HK-2 (cell line): ENCODE data around the gene GDF15.

Source experiments
- DNase-seq: peaks from one replicate; pipeline ENCODE4 v3.0.0-alpha.2; 2018; ENCODE audit not compliant: unreplicated experiment

Gene GDF15

DNA sequence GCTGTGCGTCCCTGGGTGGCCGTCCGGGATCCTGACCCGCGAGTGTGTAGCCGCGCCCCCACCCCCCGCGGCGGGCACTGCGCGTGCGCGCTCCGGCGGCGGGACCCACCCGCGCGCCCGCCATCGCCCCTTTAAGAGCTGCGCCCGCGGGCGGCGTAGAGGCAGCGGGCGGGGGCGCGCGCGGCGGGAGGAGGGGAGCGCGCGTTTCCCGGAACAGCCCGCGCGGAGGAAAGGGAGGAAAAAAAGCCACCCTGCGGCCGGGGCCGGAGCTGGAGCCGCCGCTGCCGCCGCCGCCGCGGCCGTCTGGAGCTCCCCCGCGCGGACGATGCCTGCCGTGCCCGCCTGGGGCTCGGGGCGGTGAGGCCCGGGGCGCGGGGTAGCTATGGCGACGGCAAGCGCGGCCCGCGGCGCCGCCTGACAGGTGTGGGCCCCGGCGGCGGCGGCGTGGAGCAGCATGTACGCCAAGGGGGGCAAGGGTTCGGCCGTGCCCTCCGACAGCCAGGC is 33.3 kb downstream of the GDF15 start, which contains the start of gene SSBP4:
SSBP4 (plus strand) TSS at position 204 of the 504 bp plus-strand sequence; CDS start at position 455, 251 bp downstream.
- DNase-seq, result peak; percentile 77

- no peak for DNase-seq
These were observed 33.9 kb downstream of the GDF15 start for GRCh38 chr19:18419699-18420460.

GRCh38 chr19:18420930-18421329 is 35.0 kb downstream of the GDF15 start:
- no peak for DNase-seq

DNA sequence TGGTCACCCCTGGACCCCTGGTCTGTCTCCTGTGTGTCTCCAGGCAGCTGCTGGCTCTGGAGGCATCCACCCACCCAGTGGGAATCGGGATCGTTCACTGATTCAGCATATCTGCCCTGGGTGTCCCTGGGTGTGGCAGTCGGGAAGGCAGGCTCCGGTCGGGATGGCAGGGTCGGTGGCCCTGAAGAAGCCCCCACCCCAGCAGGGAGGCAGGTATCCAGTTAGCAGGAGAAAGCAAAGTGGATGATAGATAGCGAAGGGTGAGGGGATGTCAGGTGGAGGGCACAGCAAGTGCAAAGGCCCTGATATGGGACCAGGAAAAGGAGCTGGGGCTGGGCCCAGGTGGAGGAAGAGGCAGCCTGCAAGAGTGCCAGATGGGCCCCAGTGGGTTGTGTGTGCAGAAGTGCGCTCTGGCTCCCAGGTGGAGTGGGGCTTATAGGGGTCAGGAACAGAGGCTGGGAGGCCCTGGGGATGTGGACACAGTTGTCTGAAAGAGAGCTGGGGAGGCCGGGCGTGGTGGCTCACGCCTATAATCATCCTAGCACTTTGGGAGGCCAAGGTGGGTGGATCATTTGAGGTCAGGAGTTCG is 35.5 kb downstream of the GDF15 start:
- no peak for DNase-seq

DNA sequence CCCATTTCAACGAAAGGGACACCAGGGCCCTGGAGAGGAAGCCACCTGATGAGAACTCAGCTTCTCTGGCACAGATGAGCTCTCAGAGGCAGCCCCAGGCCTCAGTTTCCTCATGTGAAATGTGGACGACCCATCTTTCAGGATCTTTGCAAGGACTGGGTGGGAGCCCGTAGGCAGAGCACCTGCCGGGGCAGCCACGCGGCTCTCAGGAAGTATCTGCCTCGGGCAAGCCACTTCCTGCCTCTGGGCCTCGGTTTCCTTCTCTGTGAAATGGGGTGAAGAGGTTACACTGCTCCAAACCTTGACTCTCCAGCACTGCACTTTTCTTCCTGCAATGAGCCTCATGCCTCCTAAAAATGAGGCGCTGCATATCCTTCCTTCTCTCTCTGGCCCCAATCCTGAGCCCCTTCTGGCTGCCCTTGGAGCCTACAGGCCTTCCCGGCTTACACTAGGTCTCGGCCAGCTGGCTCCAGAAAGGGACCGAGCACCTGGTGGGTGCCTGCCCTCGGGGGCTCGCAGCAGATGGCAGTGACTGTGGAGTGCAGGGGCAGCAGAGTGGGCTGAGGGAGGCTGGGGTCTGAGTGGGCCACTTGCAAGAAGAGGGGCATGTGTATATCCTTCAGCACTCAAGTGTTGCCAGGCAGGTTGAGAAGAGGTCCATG is 36.7 kb downstream of the GDF15 start:
- no peak for DNase-seq

DNA sequence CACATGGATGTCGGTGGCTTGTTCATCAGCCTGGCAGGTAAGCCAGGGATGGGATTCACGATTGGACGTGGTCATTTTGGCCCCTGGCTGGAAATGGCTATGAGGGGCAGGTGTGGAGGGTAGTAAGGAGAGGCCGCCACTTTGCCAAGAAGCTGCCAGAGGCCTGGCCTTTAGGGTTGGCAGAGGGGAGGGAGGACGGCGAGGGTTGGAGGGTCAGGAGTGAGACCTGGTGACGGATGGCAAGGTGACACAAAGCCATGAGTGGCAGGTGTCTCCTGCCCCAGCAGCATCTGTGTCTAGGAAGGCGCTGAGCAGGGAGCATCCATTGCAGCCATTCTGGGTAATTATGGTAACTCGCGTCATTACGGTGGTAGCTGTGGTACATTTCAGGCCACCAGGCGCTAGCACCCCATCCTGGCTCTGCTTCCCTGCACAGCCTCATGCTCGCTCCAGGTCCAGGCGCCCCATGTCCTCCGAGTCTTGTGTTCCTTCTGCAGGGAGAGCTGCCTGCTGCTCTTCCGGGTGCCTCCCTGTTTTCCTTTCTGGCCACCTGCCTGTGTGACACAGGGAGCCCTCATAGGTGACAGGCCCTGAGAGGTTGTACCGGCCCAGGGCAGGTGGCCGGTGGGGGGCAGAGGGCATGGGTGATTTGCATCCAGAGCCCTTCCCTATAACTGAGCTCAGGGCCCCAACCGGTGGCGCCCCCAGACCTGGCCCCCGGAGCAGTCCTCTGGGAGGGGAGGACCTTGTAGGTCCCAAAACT is 37.5 kb downstream of the GDF15 start:
- DNase-seq, result no peak

GRCh38 chr19:18424122-18424889 is 38.3 kb downstream of the GDF15 start:
- DNase-seq, result no peak

GRCh38 chr19:18424890-18425514 is 39.0 kb downstream of the GDF15 start:
- DNase-seq, result no peak

DNA sequence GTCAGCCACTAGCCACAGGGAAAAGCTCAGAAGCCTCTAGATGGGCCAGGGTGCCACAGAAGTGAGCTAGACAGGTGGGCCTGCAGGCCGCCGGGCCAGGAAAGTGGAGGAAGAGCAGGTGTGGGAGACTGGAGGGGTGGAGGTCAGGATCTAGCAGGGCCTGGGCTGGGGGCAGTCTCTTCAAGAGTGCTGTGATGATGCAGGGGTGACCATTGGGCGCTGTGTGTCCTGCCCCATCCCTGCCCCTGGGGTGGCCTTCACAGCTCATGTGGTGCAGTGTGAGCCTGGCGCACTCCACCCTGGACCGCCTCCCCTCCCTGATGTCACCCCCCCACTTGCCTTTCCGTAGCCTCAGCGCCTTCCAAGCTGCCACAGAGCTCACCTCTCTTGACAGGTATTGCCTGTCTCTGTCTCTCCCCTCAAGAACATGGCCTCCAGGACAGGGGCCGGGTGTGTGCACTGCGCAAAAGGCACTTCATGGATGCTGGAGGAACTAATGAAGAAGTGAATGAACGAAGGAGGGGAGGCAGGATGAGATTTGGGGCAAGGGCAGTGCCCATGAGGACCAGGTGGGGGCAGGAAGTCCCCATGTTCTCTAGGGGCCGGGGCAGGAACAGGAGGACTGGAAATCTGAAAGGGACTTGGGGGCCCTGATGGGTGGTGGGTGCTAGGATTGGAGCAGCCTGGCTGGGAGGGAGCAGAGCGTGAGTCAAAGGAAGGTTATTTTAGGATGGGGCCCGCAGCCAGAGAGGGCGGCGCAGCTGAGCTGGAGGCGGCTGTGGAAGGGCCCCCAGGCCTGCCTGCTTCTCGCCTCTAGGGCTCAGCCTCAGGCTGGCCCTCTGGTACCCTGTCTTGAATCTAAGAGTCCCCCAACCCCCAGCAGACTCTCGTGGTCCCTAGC is 39.8 kb downstream of the GDF15 start:
- DNase-seq, result no peak

DNA sequence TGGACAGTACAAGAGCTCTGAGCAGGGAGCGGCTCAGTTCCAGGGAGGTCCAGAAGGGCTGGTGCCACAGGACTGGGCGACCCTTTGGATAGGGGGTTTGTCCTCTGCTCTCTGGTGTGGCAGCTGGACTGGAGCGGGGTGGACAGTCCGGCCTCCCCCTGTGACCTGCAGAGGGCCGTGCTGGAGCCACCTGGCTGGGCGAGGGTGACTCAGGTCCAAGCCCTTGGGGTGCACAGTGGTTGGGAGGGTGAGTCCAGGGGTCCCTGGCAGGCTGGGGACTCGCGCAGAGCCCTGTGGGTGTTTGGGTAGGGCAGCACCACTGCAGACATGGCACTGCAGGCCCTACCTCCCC is 40.4 kb downstream of the GDF15 start:
- DNase-seq, result no peak

- DNase-seq, result no peak
These were observed 41.3 kb downstream of the GDF15 start for GRCh38 chr19:18427080-18427742.

GRCh38 chr19:18427743-18428113 is 41.8 kb downstream of the GDF15 start:
- no peak for DNase-seq

DNA sequence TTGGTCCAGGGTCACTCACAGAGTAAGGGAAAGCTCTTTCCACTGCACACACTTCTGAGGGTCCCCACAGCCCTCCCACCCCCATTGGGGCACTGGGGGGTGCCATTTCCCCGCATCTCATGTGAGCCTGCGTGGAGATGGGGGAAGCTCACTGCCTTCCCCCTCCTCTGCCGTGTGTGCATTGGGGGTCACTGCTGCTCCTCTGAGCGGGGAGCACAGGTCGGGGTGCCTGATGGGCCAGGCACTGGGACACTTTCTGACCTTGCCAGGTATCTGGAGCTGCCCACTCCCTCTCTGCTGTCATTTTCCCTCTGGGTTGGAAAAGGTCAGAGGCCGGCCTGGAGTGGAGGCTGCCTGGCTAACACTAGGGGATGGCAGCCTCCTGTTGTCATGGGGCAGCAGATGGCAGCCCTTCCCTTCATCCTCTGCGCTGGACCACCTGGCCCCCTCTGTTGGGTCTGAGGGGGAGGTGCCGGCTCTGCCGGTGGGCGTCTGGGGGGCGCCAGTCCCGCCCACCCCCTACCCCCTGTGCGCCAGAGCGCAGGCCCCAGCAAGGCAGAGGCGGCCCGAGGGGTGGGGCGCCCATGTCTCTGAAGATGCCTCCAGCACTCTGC is 42.3 kb downstream of the GDF15 start:
- DNase-seq, result no peak

- DNase-seq, result no peak
These were observed 43.1 kb downstream of the GDF15 start for GRCh38 chr19:18428787-18429674.

DNA sequence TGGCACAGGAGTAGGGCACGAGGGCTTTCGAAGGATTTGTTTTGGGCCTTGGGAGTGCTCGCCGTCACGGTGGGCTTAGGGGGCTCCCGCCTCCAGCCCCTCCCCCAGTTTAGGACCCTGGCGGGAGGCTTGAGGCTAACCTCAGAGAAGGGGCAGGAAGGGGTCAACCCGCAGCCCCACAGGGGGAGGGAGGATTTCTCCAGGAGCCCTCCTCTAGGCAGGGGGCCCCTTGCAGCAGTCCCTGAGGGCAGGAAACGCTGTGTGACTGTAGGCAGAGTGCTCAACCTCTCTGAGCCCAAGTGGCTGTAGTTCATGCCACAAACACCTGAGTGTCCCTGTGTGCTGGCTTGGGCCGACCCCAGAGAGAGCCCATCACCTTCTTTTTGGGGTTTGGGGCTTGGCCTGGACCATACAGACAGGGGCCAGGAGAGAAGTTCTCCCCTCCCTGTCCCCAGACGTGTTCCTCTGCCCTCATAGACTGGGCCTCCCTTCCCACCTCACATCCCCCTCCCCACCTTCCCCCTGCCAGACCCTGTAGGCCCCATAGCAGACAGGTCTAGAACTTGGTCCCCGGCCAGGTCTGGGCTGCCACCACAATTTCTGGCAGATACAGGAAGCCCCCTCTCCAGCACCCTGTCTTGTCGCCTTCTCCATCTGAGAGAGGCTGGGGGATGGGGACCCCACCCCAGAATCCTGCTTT is 43.9 kb downstream of the GDF15 start:
- DNase-seq, result no peak

DNA sequence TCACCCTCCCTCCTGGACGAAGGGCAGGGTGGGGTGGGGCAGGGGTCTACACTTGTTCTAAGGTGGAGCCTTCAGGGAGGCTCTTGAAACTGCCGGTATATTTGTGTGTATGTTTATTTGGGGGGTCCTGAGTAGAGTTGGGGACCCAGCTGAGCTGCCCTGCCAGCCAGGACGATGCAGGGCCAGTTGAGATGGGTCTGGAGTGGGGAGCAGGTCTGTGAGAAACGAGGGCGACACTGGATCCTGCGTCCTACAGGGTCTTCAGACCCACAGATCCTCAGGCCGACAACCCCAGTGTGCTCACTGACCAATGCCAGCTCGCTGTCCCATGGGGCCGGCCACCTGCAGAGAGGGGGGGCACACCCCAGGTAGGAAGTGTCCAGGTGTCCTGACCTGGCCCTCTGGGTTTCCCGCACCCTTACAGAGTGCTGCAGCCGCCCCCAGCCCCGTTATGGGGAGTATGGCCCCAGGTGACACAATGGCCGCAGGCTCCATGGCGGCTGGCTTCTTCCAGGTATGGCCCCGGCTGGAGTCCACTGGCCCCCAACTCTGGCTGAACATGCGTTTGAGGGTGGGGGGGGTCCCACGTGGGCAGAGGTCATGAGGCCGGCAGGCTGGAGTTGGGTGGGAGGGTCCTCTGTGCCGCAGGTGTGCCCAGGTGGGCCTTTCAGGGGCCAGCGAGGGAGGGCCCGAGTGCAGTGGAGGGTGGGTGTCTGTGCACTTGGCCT is 44.6 kb downstream of the GDF15 start:
- no peak for DNase-seq
